Measurements from ENCODE around the gene RAET1G. TPM values are rescaled to one million over a fixed set of nuclear protein-coding genes. Genes with fewer than 3 reads are reported as not detected.

Gene RAET1G
- total RNA-seq, 4 donors from 2014 or later, result 1.4 TPM; not detected in 3

DNA sequence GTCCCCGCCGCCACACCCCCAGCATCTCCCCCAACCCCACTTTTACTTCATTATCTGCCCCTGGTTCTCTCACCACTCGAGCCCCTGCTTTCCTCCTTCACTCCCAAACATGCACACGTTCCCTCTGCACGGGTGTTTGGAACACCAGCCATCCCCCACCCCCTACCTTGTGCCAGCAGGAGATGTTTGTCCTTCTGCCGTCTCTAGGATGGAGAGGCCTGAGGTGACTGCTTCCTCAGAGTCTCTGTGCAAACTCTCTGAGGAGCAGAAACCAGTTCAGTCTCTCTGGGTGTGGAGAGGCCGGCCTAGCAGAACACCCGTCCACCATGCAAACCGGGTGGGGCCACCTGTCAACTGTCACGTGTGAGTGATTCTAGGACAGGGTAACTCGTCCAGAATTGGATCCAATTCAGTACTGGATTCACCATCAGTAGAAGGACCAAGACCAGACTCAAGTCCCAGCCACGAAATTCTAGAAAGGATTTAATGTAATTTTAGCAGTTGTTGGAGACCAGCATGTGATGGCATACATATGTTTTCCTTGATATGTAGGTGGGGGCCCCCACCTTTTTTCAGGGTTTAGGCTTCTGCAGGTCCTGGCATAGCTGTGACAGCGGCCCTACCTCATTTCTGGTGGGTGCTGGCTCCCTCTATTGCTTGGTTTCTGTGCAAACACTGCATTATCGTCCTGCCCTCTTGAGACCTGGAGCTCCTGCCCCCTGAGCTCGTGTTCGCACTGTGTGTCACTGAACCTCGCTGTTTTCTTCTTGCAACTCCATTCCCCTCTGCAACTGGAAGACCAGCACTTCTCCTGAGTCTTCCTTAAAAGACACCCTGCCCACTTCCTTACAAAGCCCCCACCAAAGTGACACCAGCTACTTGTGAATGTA lies 24.8 kb downstream of the RAET1G start, which contains the start of gene RAET1E:
RAET1E (minus strand) TSS at position 259 of the 890 bp plus-strand sequence. CDS start 7,212 bp downstream, outside the sequence.
- no peaks in the 10 kb centered on the region for H3K9me3 ChIP-seq
- intact Hi-C loops (cut with DNase I; ENCODE audit: low total_unique reads), result no loop called here
- peak within 1 kb of the TSS; percentile 72 to 76 for H3K27ac ChIP-seq
- TF ChIP-seq, protein P1, sequence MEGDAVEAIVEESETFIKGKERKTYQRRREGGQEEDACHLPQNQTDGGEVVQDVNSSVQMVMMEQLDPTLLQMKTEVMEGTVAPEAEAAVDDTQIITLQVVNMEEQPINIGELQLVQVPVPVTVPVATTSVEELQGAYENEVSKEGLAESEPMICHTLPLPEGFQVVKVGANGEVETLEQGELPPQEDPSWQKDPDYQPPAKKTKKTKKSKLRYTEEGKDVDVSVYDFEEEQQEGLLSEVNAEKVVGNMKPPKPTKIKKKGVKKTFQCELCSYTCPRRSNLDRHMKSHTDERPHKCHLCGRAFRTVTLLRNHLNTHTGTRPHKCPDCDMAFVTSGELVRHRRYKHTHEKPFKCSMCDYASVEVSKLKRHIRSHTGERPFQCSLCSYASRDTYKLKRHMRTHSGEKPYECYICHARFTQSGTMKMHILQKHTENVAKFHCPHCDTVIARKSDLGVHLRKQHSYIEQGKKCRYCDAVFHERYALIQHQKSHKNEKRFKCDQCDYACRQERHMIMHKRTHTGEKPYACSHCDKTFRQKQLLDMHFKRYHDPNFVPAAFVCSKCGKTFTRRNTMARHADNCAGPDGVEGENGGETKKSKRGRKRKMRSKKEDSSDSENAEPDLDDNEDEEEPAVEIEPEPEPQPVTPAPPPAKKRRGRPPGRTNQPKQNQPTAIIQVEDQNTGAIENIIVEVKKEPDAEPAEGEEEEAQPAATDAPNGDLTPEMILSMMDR (IDR thresholded peaks at IDR 0.05), result no peak
- no peak for TF ChIP-seq POLR2A (IDR thresholded peaks at IDR 0.05)
- H3K27me3 ChIP-seq, result no peaks in the 10 kb centered on the region
- DNase-seq, result no peak
- no peaks in the 10 kb centered on the region for H3K4me1 ChIP-seq
- peak within 1 kb of the TSS; percentile 24 to 32 for H3K4me3 ChIP-seq
- H3K36me3 ChIP-seq, result no peaks in the 10 kb centered on the region

GRCh38 chr6:149897015-149897697 lies 25.8 kb downstream of the RAET1G start:
- no peaks in the 10 kb centered on the region for H3K9me3 ChIP-seq
- H3K4me3 ChIP-seq, result peak overlapping the region; percentile 24 to 32
- peak overlapping the region; percentile 72 to 76 for H3K27ac ChIP-seq
- no peaks in the 10 kb centered on the region for H3K4me1 ChIP-seq
- H3K27me3 ChIP-seq, result no peaks in the 10 kb centered on the region
- intact Hi-C loops (cut with DNase I; ENCODE audit: low total_unique reads), result no loop called here
- peak; percentile 89 to 92 for DNase-seq
- no peaks in the 10 kb centered on the region for H3K36me3 ChIP-seq
- TF ChIP-seq, protein P1 (IDR thresholded peaks at IDR 0.05), result no peak
- TF ChIP-seq POLR2A (IDR thresholded peaks at IDR 0.05), result no peak

GRCh38 chr6:149896491-149896890 lies 26.4 kb downstream of the RAET1G start:
- H3K27me3 ChIP-seq, result no peaks in the 10 kb centered on the region
- intact Hi-C loops (cut with DNase I; ENCODE audit: low total_unique reads), result no loop called here
- H3K9me3 ChIP-seq, result no peaks in the 10 kb centered on the region
- no peak for DNase-seq
- no peaks in the 10 kb centered on the region for H3K36me3 ChIP-seq
- no peak overlapping the region for H3K4me3 ChIP-seq
- TF ChIP-seq, protein P1 (IDR thresholded peaks at IDR 0.05), result no peak
- no peak for TF ChIP-seq POLR2A (IDR thresholded peaks at IDR 0.05)
- H3K4me1 ChIP-seq, result no peaks in the 10 kb centered on the region
- peak overlapping the region; percentile 72 to 76 for H3K27ac ChIP-seq

- Histone ChIP-seq H3K4me3 (no peak overlapping the region), H3K27ac (peak overlapping the region; percentile 72 to 76), H3K27me3 (no peaks in the 10 kb centered on the region), H3K36me3 (no peaks in the 10 kb centered on the region), H3K9me3 (no peaks in the 10 kb centered on the region), H3K4me1 (no peaks in the 10 kb centered on the region)
- peak in 1 of 2 donors; percentile 71 for DNase-seq
- intact Hi-C loops (cut with DNase I; ENCODE audit: low total_unique reads), result no loop called here
- TF ChIP-seq POLR2A (IDR thresholded peaks at IDR 0.05), result no peak
- TF ChIP-seq, protein P1 (IDR thresholded peaks at IDR 0.05), result no peak
Measured at GRCh38 chr6:149895833-149896271, 27.1 kb downstream of the RAET1G start.
